ENCODE results near the gene GSTO2.

Gene GSTO2

GRCh38 chr10:104344219-104344618 lies 75.2 kb downstream of the GSTO2 start:
- DNase-seq = no peak

- no peak for DNase-seq
Observed at GRCh38 chr10:104345515-104345914, 76.5 kb downstream of the GSTO2 start.

- no peak for DNase-seq
Observed at GRCh38 chr10:104345941-104346340, 77.0 kb downstream of the GSTO2 start.

GRCh38 chr10:104347295-104348045 lies 78.5 kb downstream of the GSTO2 start:
- no peak for DNase-seq

GRCh38 chr10:104348601-104349000 lies 79.6 kb downstream of the GSTO2 start:
- no peak for DNase-seq

- peak; percentile 29 for DNase-seq
Observed at GRCh38 chr10:104349623-104350126, 80.7 kb downstream of the GSTO2 start.

GRCh38 chr10:104350127-104350635 lies 81.2 kb downstream of the GSTO2 start:
- peak; percentile 80 for DNase-seq

- DNase-seq = peak; percentile 24
Observed at GRCh38 chr10:104351061-104351702, 82.2 kb downstream of the GSTO2 start.

GRCh38 chr10:104351919-104352318 lies 82.9 kb downstream of the GSTO2 start:
- DNase-seq = no peak

- DNase-seq = peak; percentile 95
Observed at GRCh38 chr10:104353325-104354048, 84.5 kb downstream of the GSTO2 start, which contains the start of gene CFAP58. CFAP58 (plus strand) TSS chr10:104353833; CDS start chr10:104353898, 65 bp downstream.
